ENCODE data around the gene TUBB4B. TPM values are rescaled to one million over a fixed set of nuclear protein-coding genes. Genes with fewer than 3 reads are reported as not detected.

TUBB4B gene
- polyA plus RNA-seq, 1 experiment, result 223 TPM

- CTCF ChIA-PET, result interaction anchor here (0.6 to 2.1 kb wide), 8 partner anchors 9 to 319 kb away, joined by 3 to 11 read pairs (median 4); partner anchors contain the start of genes ARRDC1 and EXD3
- POLR2A ChIA-PET, result interaction anchor here (0.9 to 1.4 kb wide), 3 partner anchors 10 to 136 kb away, joined by 3 to 5 read pairs (median 4); partner anchors contain the start of genes EXD3 and TOR4A
- TF ChIP-seq, protein P1, sequence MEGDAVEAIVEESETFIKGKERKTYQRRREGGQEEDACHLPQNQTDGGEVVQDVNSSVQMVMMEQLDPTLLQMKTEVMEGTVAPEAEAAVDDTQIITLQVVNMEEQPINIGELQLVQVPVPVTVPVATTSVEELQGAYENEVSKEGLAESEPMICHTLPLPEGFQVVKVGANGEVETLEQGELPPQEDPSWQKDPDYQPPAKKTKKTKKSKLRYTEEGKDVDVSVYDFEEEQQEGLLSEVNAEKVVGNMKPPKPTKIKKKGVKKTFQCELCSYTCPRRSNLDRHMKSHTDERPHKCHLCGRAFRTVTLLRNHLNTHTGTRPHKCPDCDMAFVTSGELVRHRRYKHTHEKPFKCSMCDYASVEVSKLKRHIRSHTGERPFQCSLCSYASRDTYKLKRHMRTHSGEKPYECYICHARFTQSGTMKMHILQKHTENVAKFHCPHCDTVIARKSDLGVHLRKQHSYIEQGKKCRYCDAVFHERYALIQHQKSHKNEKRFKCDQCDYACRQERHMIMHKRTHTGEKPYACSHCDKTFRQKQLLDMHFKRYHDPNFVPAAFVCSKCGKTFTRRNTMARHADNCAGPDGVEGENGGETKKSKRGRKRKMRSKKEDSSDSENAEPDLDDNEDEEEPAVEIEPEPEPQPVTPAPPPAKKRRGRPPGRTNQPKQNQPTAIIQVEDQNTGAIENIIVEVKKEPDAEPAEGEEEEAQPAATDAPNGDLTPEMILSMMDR (IDR thresholded peaks at IDR 0.05; ENCODE audit: low read depth, low read length), result peak; percentile 60
Observed at GRCh38 chr9:137286975-137287383, 45.9 kb downstream of the TUBB4B start.

GRCh38 chr9:137293094-137293481 lies 52.0 kb downstream of the TUBB4B start:
- ChIA-PET POLR2A (interaction anchor here (0.7 kb wide), 1 partner anchor 9 kb away, joined by 11 read pairs; no protein-coding TSS in a partner anchor), CTCF (interaction anchor here (0.7 to 1.2 kb wide), 2 partner anchors 130 to 286 kb away, joined by 4 to 8 read pairs; partner anchors contain the start of genes EXD3 and NOXA1)
- Histone ChIP-seq H3K9me3 (ENCODE audit: control insufficient read depth, insufficient read depth, low read length) (peaks cover 11% of the 10 kb centered on the region), H3K4me3 (ENCODE audit: low read depth, low read length) (no peak overlapping the region), H3K27ac (ENCODE audit: low read depth, low read length) (no peak overlapping the region), H3K27me3 (ENCODE audit: control insufficient read depth, insufficient read depth, low read length) (peaks cover 19% of the 10 kb centered on the region)
- TF ChIP-seq, protein P1 (IDR thresholded peaks at IDR 0.05; ENCODE audit: low read depth, low read length), result no peak
- no peak for DNase-seq (ENCODE audit: low read depth, low spot score)

More at GRCh38 chr9:137286975-137287383, 45.9 kb downstream of the TUBB4B start:
- H3K9me3 ChIP-seq (ENCODE audit: control insufficient read depth, insufficient read depth, low read length), result no peaks in the 10 kb centered on the region
- DNase-seq (ENCODE audit: low read depth, low spot score), result no peak
- H3K27me3 ChIP-seq (ENCODE audit: control insufficient read depth, insufficient read depth, low read length), result no peaks in the 10 kb centered on the region
- H3K4me3 ChIP-seq (ENCODE audit: low read depth, low read length), result no peak overlapping the region
- no peak overlapping the region for H3K27ac ChIP-seq (ENCODE audit: low read depth, low read length)

Other genes starting within 250 kb of the TUBB4B start
- 6.0 and 6.7 TPM in 2 replicates for gene PAXX, start 248.9 kb upstream of the TUBB4B start, polyA plus RNA-seq (2011; rRNA removed)
- 0.42 and 0.63 TPM in 2 replicates for gene CLIC3, start 244.7 kb upstream of the TUBB4B start, polyA plus RNA-seq (2011; rRNA removed)
- 4.7 and 8.8 TPM in 2 replicates for gene ABCA2, start 213.1 kb upstream of the TUBB4B start, polyA plus RNA-seq (2011; rRNA removed)
- gene FUT7, start 209.2 kb upstream of the TUBB4B start, polyA plus RNA-seq (2011; rRNA removed), result not detected in 2 replicates
- gene NPDC1, start 195.1 kb upstream of the TUBB4B start, polyA plus RNA-seq (2011; rRNA removed), result 8.9 and 16.5 TPM in 2 replicates
- gene ENTPD2, start 187.2 kb upstream of the TUBB4B start, polyA plus RNA-seq (2011; rRNA removed), result not detected in 2 replicates
- 1.5 and 1.8 TPM in 2 replicates for gene SAPCD2, start 170.7 kb upstream of the TUBB4B start, polyA plus RNA-seq (2011; rRNA removed)
- 5.1 and 6.3 TPM in 2 replicates for gene UAP1L1, start 163.8 kb upstream of the TUBB4B start, polyA plus RNA-seq (2011; rRNA removed)
- 40.8 and 50.2 TPM in 2 replicates for gene MAN1B1, start 154.3 kb upstream of the TUBB4B start, polyA plus RNA-seq (2011; rRNA removed)
- 30.6 and 52.6 TPM in 2 replicates for gene DPP7, start 126.6 kb upstream of the TUBB4B start, polyA plus RNA-seq (2011; rRNA removed)
- gene GRIN1, start 102.1 kb upstream of the TUBB4B start, polyA plus RNA-seq (2011; rRNA removed), result 0.04 TPM in 1 of 2 replicates, not detected in the other
- not detected in 2 replicates for gene LRRC26, start 71.2 kb upstream of the TUBB4B start, polyA plus RNA-seq (2011; rRNA removed)
- gene TMEM210, start 69.2 kb upstream of the TUBB4B start, polyA plus RNA-seq (2011; rRNA removed), result not detected in 2 replicates
- gene ANAPC2, start 52.7 kb upstream of the TUBB4B start, polyA plus RNA-seq (2011; rRNA removed), result 12.1 and 14.6 TPM in 2 replicates
- gene SSNA1, start 52.6 kb upstream of the TUBB4B start, polyA plus RNA-seq (2011; rRNA removed), result 35.0 and 46.9 TPM in 2 replicates
- 2.8 and 3.8 TPM in 2 replicates for gene TPRN, start 40.5 kb upstream of the TUBB4B start, polyA plus RNA-seq (2011; rRNA removed)
- gene TMEM203, start 35.6 kb upstream of the TUBB4B start, polyA plus RNA-seq (2011; rRNA removed), result 44.2 and 50.2 TPM in 2 replicates
- gene NDOR1, start 35.6 kb upstream of the TUBB4B start, polyA plus RNA-seq (2011; rRNA removed), result 2.8 and 3.8 TPM in 2 replicates
- gene RNF208, start 19.0 kb upstream of the TUBB4B start, polyA plus RNA-seq (2011; rRNA removed), result 0.17 and 0.45 TPM in 2 replicates
- 0.27 and 0.56 TPM in 2 replicates for gene CYSRT1, start 16.1 kb upstream of the TUBB4B start, polyA plus RNA-seq (2011; rRNA removed)
- gene RNF224, start 13.8 kb upstream of the TUBB4B start, polyA plus RNA-seq (2011; rRNA removed), result not detected in 2 replicates
- not detected in 2 replicates for gene SLC34A3, start 10.4 kb upstream of the TUBB4B start, polyA plus RNA-seq (2011; rRNA removed)
- gene STPG3, start 10.0 kb downstream of the TUBB4B start, polyA plus RNA-seq (2011; rRNA removed), result not detected in 2 replicates
- 27.1 and 38.7 TPM in 2 replicates for gene NELFB, start 14.0 kb downstream of the TUBB4B start, polyA plus RNA-seq (2011; rRNA removed)
- 14.1 and 18.7 TPM in 2 replicates for gene TOR4A, start 36.4 kb downstream of the TUBB4B start, polyA plus RNA-seq (2011; rRNA removed)
- gene NRARP, start 61.0 kb downstream of the TUBB4B start, polyA plus RNA-seq (2011; rRNA removed), result 0.17 and 0.22 TPM in 2 replicates
- gene EXD3, start 181.9 kb downstream of the TUBB4B start, polyA plus RNA-seq (2011; rRNA removed), result 4.0 and 5.4 TPM in 2 replicates
- 0.06 and 0.09 TPM in 2 replicates for gene NOXA1, start 182.1 kb downstream of the TUBB4B start, polyA plus RNA-seq (2011; rRNA removed)
- gene ENTPD8, start 200.1 kb downstream of the TUBB4B start, polyA plus RNA-seq (2011; rRNA removed), result not detected in 2 replicates
- 20.7 and 27.6 TPM in 2 replicates for gene NSMF, start 218.0 kb downstream of the TUBB4B start, polyA plus RNA-seq (2011; rRNA removed)